Putamen (tissue), 1 donor: ENCODE measurements around the gene TCERG1L.
"Not testable (repeated sequence)": the region's sequence is repeated elsewhere in the genome, so short reads cannot be mapped to it uniquely, and the experiment has no call there.

Source experiments
- DNase-seq: peaks from one replicate; pipeline ENCODE4 v3.0.0-alpha.2; 2016; ENCODE audit warnings: low spot score

TCERG1L gene

GRCh38 chr10:131184503-131184902 is 127.0 kb downstream of the TCERG1L start:
- no peak for DNase-seq

GRCh38 chr10:131183546-131184045 is 127.9 kb downstream of the TCERG1L start:
- DNase-seq, result no peak

- no peak for DNase-seq
Observed at GRCh38 chr10:131181456-131181855, 130.1 kb downstream of the TCERG1L start.

- no peak for DNase-seq
Observed at GRCh38 chr10:131180740-131181415, 130.6 kb downstream of the TCERG1L start.

GRCh38 chr10:131180086-131180485 is 131.4 kb downstream of the TCERG1L start:
- no peak for DNase-seq

GRCh38 chr10:131179361-131179760 is 132.2 kb downstream of the TCERG1L start:
- DNase-seq, result no peak

- DNase-seq, result no peak
Observed at GRCh38 chr10:131178521-131179331, 132.8 kb downstream of the TCERG1L start.

GRCh38 chr10:131177431-131178327 is 133.8 kb downstream of the TCERG1L start:
- no peak for DNase-seq

GRCh38 chr10:131176907-131177306 is 134.6 kb downstream of the TCERG1L start:
- no peak for DNase-seq

GRCh38 chr10:131176324-131176723 is 135.2 kb downstream of the TCERG1L start:
- not testable (repeated sequence) for DNase-seq

GRCh38 chr10:131175891-131176290 is 135.6 kb downstream of the TCERG1L start:
- no peak for DNase-seq

GRCh38 chr10:131174651-131175540 is 136.6 kb downstream of the TCERG1L start:
- no peak for DNase-seq

GRCh38 chr10:131174211-131174565 is 137.3 kb downstream of the TCERG1L start:
- no peak for DNase-seq

- DNase-seq, result no peak
Observed at GRCh38 chr10:131173484-131174210, 137.9 kb downstream of the TCERG1L start.

- no peak for DNase-seq
Observed at GRCh38 chr10:131172433-131172832, 139.1 kb downstream of the TCERG1L start.

- no peak for DNase-seq
Observed at GRCh38 chr10:131169146-131169545, 142.4 kb downstream of the TCERG1L start.

GRCh38 chr10:131168238-131168875 is 143.2 kb downstream of the TCERG1L start:
- no peak for DNase-seq

GRCh38 chr10:131167036-131167860 is 144.3 kb downstream of the TCERG1L start:
- no peak for DNase-seq

- DNase-seq, result no peak
Observed at GRCh38 chr10:131166486-131166885, 145.0 kb downstream of the TCERG1L start.
